Aorta (tissue), 5 donors: Measurements from ENCODE around the gene VSIR. TPM values are rescaled to one million over a fixed set of nuclear protein-coding genes. Genes with fewer than 3 reads are reported as not detected.

Experiments used
- ATAC-seq: fragments of 200-7000 bp; cut with Tn5 transposase; one replicate; pipeline ENCODE4 v1.9.1; 2022; ENCODE audit warnings: moderate library complexity; ENCODE audit not compliant: low FRiP score
- DNase-seq, 2 donors: peaks; one replicate each; pipeline ENCODE4 v3.0.0-alpha.2; 2020
- H3K27ac ChIP-seq, 2 donors: one replicate each; pipeline ENCODE4 v1.5.1; 2013; ENCODE audit warnings: low read length in 2 of 2, mild to moderate bottlenecking in 2 of 2, moderate library complexity in 2 of 2, control low read depth in 1 of 2, inconsistent platforms in 1 of 2, low read depth in 1 of 2
- H3K27me3 ChIP-seq, 2 donors: one replicate each; pipeline ENCODE4 v1.6.1; 2013; ENCODE audit warnings: control low read depth in 1 of 2, low read length in 1 of 2, mild to moderate bottlenecking in 1 of 2, moderate library complexity in 1 of 2; ENCODE audit not compliant: insufficient read depth in 2 of 2, control insufficient read depth in 1 of 2
- H3K36me3 ChIP-seq, 2 donors: one replicate each; pipeline ENCODE4 v1.6.1; 2013; ENCODE audit warnings: control low read depth in 1 of 2, low read length in 1 of 2, mild to moderate bottlenecking in 1 of 2; ENCODE audit not compliant: insufficient read depth in 2 of 2, control insufficient read depth in 1 of 2
- H3K4me1 ChIP-seq, 2 donors: one replicate each; pipeline ENCODE4 v1.6.1; 2013; ENCODE audit warnings: low read length in 2 of 2, control low read depth in 1 of 2, mild to moderate bottlenecking in 1 of 2, moderate library complexity in 1 of 2; ENCODE audit not compliant: insufficient read depth in 2 of 2, control insufficient read depth in 1 of 2
- H3K4me3 ChIP-seq, 2 donors: one replicate each; pipeline ENCODE4 v1.5.1; 2013; ENCODE audit warnings: low read length in 2 of 2, control low read depth in 1 of 2, mild to moderate bottlenecking in 1 of 2
- H3K9me3 ChIP-seq: one replicate; pipeline ENCODE4 v1.6.1; 2013; ENCODE audit warnings: mild to moderate bottlenecking, low read length; ENCODE audit not compliant: control insufficient read depth
- WGBS, 2 donors: extraction: QIAGEN DNeasy Blood & Tissue Kit; methylation state at CpG; one replicate each; pipeline ENCODE4 v1.1.7; 2013; 5-methylcytosine and 5-hydroxymethylcytosine counted together
- intact Hi-C, 2 donors: fragments of 100-400 bp; cut with DNase I; formaldehyde crosslinking; loops; one replicate each; pipeline versions ENCODE4 v1.14.2 to v1.15.0; 2022
- polyA plus RNA-seq, 2 donors: library from polyadenylated mRNA; stranded (reverse); fragments of 200-250 nt; gene quantifications; one replicate each; pipeline ENCODE4 v1.2.3, GENCODE V29; 2013
- total RNA-seq, 2 donors: library from RNA; stranded (reverse); fragmentation: NEBNext Ultra II Directional; extraction: Animal tissue kit (Norgen Biotek cat#: 25700); gene quantifications; one replicate each; pipeline ENCODE4 v1.2.1, GENCODE V29; 2021
- donor health status: healthy with polysubstance abuse.
- donor health status: Bipolar disorder and iron deficiency.
- donor health status: DM: no; HTN: no; CAD: no.
- donor health status: DM: no; HTN: no; CAD: no.
- donor health status: DM: yes; HTN: yes; CAD: no.

Gene VSIR
- total and polyA plus RNA-seq, 4 donors = 44.7 to 123 (median 69.9) TPM

- Histone ChIP-seq H3K9me3 (no peaks in the 10 kb centered on the region), H3K36me3 (no peaks in the 10 kb centered on the region), H3K27ac (no peak overlapping the region), H3K27me3 (no peaks in the 10 kb centered on the region), H3K4me3 (no peak overlapping the region), H3K4me1 (no peaks in the 10 kb centered on the region)
- 91 to 92% methylated on average over 12 of the region's 12 CpGs for WGBS, 2 donors
- DNase-seq = peak in 1 of 2 donors; percentile 46
- no peak for ATAC-seq
- intact Hi-C loops = no loop called here
Observed at GRCh38 chr10:71727105-71727737, 46.1 kb downstream of the VSIR start.

- 93 to 94% methylated on average over 11 of the region's 11 CpGs for WGBS, 2 donors
- intact Hi-C loops = no loop called here
- no peaks in the 10 kb centered on the region for H3K4me1 ChIP-seq
- H3K36me3 ChIP-seq = no peaks in the 10 kb centered on the region
- H3K27me3 ChIP-seq = no peaks in the 10 kb centered on the region
- no peaks in the 10 kb centered on the region for H3K9me3 ChIP-seq
- H3K4me3 ChIP-seq = no peak overlapping the region
- no peak for ATAC-seq
- H3K27ac ChIP-seq = no peak overlapping the region
- DNase-seq = peak in 1 of 2 donors; percentile 44
Observed at GRCh38 chr10:71726580-71727104, 46.7 kb downstream of the VSIR start.

DNA sequence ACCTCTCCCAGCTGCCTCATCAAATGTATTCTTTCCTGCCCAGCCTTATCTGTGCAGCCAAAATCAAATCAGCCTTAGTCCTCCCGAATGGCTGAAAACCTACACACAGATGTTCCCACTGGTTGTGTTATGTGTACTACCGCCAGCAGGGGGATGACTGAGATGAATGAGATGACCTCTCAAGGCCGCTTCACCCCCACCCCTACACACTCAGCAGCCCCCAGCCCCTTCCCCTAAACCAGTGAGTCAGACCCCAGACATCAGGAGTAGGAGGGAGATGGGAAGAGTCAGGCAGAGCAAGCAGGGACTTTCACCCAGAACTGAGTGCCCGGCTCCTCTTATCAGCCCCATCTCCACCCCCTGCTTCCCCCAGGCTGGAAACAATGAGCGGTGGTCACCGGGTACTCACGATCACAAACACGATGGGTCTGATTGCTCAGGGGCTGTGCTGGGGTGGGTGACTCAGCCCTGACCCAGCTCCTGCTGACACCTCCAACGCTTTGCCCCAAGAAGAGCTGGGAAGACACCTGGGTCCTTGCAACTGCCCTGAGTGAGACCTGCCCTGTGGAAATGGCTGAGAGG lies 47.2 kb downstream of the VSIR start:
- H3K4me3 ChIP-seq = no peak overlapping the region
- WGBS, 2 donors = 73 to 77% methylated on average over 9 of the region's 9 CpGs
- H3K27me3 ChIP-seq = no peaks in the 10 kb centered on the region
- DNase-seq = peak in 1 of 2 donors; percentile 50
- H3K36me3 ChIP-seq = no peaks in the 10 kb centered on the region
- no peak overlapping the region for H3K27ac ChIP-seq
- H3K4me1 ChIP-seq = no peaks in the 10 kb centered on the region
- ATAC-seq = no peak
- intact Hi-C loops = no loop called here
- H3K9me3 ChIP-seq = no peaks in the 10 kb centered on the region

DNA sequence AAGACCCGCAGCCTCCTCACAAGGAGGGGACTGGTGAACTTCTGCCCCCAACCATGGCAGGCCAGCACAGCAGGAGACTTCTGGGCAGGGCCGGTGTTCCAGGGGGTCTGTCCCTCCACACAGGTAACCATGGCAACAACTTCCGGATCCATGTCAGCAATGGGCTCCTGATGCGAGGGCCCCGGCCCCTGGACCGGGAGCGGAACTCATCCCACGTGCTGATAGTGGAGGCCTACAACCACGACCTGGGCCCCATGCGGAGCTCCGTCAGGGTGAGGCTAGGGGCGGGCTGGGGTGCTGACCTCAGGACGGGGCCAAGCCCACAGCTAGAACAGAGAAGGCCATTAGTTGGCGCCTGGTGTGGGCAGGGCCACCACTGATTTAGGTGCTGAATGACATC lies 48.1 kb downstream of the VSIR start:
- Histone ChIP-seq H3K36me3 (no peaks in the 10 kb centered on the region), H3K27ac (no peak overlapping the region), H3K4me3 (no peak overlapping the region), H3K27me3 (no peaks in the 10 kb centered on the region), H3K9me3 (no peaks in the 10 kb centered on the region), H3K4me1 (no peaks in the 10 kb centered on the region)
- WGBS, 2 donors = 95 to 96% methylated on average over 14 of the region's 14 CpGs
- DNase-seq (no peak), ATAC-seq (no peak)
- intact Hi-C loops = no loop called here

- Histone ChIP-seq H3K9me3 (no peaks in the 10 kb centered on the region), H3K27ac (no peak overlapping the region), H3K36me3 (no peaks in the 10 kb centered on the region), H3K4me1 (no peaks in the 10 kb centered on the region), H3K4me3 (no peak overlapping the region), H3K27me3 (no peaks in the 10 kb centered on the region)
- ATAC-seq = no peak
- intact Hi-C loops = no loop called here
- DNase-seq = no peak
- WGBS, 2 donors = 95% methylated on average over 6 of the region's 6 CpGs
Observed at GRCh38 chr10:71724539-71724938, 48.8 kb downstream of the VSIR start.

- Histone ChIP-seq H3K4me3 (no peak overlapping the region), H3K9me3 (no peaks in the 10 kb centered on the region), H3K4me1 (no peaks in the 10 kb centered on the region), H3K36me3 (no peaks in the 10 kb centered on the region), H3K27ac (no peak overlapping the region), H3K27me3 (no peaks in the 10 kb centered on the region)
- DNase-seq (no peak), ATAC-seq (no peak)
- 96 to 97% methylated on average over 11 of the region's 11 CpGs for WGBS, 2 donors
- intact Hi-C loops = no loop called here
Observed at GRCh38 chr10:71723311-71723710, 50.0 kb downstream of the VSIR start.

DNA sequence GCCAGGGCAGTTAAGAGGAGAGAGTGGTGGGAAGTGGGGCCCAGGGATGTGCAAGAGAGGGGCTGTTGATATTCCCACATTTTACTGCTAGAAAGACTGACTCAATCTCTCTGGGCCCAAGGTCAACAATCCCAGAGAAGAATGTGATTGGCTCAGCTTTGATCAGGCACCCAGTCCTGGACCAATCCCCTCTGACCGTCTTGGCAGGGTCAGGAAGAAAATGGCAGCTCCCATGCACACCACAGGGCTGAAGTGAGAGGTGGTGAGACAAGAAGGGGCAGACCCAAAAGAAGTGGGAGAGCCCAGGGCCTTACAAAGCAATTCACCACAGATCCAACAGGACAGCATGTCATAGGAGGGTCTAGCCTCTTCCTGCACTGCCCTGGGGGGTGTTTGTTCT lies 50.5 kb downstream of the VSIR start:
- Histone ChIP-seq H3K36me3 (no peaks in the 10 kb centered on the region), H3K4me1 (no peaks in the 10 kb centered on the region), H3K9me3 (no peaks in the 10 kb centered on the region), H3K4me3 (no peak overlapping the region), H3K27ac (no peak overlapping the region), H3K27me3 (no peaks in the 10 kb centered on the region)
- no peak for ATAC-seq
- WGBS, 2 donors = 85 to 91% methylated on average over 1 of the region's 1 CpG
- intact Hi-C loops = no loop called here
- no peak for DNase-seq

DNA sequence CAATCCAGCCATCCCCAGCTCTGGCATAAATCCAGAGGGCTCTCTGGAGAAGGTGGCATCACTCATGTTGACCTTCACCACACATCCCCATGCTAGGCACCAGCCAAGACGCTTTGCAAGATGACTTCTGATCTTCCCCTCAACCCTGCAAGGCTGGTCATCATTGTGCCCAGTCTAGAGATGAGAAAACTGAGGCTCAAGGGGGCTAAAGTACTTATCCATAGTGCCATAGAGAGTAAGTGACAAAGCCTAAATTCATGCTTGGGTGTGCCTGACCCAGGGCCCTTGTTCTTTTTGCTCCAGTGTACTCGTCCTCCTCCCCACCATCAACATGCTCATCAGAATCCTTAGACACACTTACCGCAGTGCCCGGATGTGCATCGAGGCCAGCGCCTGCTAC lies 52.0 kb downstream of the VSIR start:
- no peak overlapping the region for H3K4me3 ChIP-seq
- WGBS, 2 donors = 96 to 98% methylated on average over 6 of the region's 6 CpGs
- no peaks in the 10 kb centered on the region for H3K4me1 ChIP-seq
- H3K36me3 ChIP-seq = no peaks in the 10 kb centered on the region
- DNase-seq (no peak), ATAC-seq (no peak)
- H3K27me3 ChIP-seq = no peaks in the 10 kb centered on the region
- H3K27ac ChIP-seq = no peak overlapping the region
- H3K9me3 ChIP-seq = no peaks in the 10 kb centered on the region
- intact Hi-C loops = no loop called here

GRCh38 chr10:71720288-71720687 lies 53.0 kb downstream of the VSIR start:
- Histone ChIP-seq H3K36me3 (no peaks in the 10 kb centered on the region), H3K27me3 (no peaks in the 10 kb centered on the region), H3K9me3 (no peaks in the 10 kb centered on the region), H3K4me1 (no peaks in the 10 kb centered on the region), H3K27ac (no peak overlapping the region), H3K4me3 (no peak overlapping the region)
- ATAC-seq (no peak), DNase-seq (no peak)
- intact Hi-C loops = no loop called here
- 82 to 91% methylated on average over 4 of the region's 4 CpGs for WGBS, 2 donors
